DMS79 (cell line): ENCODE data around the gene RBM47.
"Not testable (repeated sequence)": the region's sequence is repeated elsewhere in the genome, so short reads cannot be mapped to it uniquely, and the experiment has no call there.

Experiments
- DNase-seq: peaks from one replicate; lab custom pipeline; 2025; lab: John Stamatoyannopoulos, UW

RBM47 gene

GRCh38 chr4:40526741-40527140, 102.9 kb downstream of the RBM47 start:
- no peak for DNase-seq

DNA sequence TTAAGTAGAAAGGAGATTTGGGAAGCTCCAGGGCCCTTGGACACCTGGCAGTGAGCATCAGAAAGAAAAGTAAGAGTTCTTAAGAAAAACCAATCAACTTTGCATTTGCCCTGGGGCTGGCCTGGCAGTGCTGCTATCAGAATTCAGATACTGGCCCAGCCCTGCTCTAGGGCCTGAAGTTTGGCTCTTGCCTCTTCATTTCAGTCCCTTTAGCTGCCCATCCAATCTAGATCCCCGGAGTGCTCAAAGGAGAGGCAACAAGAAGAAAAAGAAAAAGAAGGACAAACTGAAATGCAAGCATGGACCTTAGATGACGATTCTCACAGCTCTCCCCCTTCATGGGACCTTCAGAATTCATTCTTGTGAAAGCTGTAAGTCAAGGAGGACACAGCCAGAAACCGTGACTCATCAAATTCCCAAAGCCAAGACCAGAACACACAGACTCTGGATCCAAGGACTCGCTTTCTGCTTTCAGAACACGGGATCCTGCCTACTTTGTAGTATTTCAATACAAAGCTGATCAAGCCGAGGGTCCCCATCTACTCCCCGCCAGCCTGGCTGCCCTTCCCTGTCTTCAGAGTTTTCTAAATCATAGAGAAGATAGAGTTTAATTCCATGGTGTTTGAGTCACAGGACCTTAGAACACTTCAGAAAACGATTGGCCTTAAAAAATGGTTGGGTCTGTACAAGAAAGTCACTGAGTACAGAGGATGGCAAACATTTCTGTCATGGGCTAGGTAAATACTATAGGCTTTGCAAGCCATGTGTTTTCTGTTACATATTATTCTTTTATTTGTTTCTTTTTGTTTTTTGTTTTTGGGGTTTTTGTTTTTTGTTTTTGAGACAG, 103.7 kb downstream of the RBM47 start:
- DNase-seq: no peak

DNA sequence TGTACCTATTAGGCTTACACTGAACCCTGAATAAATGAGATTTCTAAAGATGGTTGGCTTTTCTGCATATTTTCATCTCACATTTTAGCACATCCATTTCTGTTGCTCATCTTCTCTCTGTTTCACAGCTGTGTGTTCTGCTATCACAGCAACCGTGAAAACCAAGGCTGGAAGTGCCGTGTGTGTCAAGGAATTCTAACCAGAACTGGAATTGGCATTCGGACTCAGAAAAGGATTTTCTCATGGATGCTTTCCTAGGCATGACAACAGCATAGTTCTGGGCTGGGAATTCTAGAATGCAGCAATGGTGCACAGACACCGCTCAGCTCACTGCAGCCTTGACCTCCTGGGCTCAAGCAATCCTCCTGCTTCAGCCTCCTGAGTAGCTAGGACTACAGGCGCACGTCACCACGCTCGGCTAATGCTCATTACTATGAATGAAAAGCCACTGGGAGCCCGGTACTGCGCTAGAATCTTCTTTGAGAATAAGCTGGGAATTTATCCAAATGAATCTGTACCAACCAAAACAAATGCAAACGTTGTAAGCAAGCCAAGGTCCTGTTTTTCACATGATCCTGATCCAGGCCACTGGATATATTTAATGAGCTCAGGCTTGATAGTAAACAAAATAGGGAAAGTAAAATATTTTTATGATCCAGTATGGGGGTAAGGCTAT, 105.2 kb downstream of the RBM47 start:
- DNase-seq: no peak

- no peak for DNase-seq
Observed at GRCh38 chr4:40523581-40523980, 106.1 kb downstream of the RBM47 start.

DNA sequence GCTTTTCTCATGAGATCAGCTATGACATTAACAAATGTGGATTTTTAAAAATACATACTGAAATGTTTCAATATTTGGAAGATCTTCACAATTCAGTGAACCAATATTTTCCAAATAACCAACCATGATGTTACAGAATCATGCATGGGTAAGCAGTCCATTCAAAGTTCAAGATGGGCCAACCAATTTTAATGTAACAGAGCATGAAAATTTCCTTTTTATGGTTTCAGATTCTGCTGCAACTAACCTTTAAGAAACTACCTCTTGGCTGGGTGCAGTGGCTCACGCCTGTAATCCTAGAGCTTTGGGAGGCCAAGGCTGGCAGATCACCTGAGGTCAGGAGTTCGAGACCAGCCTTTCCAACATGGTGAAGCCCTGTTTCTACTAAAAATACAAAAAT, 107.7 kb downstream of the RBM47 start:
- no peak for DNase-seq

GRCh38 chr4:40520533-40520932, 109.1 kb downstream of the RBM47 start:
- DNase-seq: no peak

DNA sequence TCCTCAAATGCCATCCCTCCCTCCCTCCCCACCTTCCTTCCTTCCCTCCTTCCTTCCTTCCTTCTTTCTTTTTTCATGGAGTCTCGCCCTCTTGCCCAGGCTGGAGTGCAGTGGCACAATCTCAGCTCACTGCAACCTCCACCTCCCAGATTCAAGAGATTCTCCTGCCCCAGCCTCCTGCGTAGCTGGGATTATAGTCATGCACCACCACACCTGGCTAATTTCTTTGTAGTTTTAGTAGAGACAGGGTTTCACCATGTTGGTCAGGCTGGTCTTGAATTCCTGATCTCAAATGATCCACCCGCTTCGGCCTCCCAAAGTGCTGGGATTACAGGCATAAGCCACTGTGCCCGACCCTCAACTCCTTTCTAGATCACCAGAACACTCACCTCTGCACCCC, 112.6 kb downstream of the RBM47 start:
- not testable (repeated sequence) for DNase-seq

GRCh38 chr4:40516651-40517050, 113.0 kb downstream of the RBM47 start:
- DNase-seq: no peak

DNA sequence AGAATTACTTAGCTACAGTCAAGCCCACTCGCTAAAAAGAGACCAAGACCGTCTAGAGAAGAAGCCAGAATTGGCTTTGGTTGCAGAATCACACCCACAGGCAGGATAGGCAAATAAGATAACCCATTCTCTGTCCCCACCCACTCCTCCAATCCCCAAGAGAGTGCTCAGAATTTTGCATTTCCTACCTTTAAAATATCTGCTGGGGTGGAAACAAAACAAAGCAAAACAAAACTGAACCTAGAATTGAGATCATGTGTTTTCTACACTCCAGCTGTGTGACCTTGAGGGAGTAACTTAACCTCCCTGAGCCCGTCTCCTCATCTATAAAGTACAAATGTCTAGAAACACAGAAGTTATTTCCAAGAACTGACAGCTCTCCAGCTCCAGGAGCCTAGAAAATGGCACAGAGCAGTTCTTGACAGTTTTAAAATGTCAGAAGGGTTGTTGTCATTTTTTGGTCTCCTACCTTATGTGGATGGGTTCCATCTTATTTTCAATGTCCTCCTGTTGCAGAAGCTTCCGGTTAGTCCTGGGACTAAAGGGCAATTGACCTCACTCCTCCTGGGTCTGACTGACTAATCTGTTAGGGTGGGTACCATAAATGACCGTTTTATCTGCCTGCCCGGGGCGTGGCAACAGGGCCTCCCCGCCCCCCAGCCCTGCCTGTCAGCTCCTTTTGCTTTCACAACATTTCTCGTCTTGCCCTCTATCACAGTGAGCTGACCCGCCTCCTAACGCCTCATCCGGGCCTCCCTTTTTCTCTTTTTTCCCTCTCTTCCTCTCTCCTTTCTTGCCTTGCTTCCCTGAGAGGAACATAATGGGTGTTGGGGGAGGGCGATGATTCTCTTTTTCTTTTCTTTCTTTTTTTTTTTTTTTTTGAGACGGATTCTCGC, 114.0 kb downstream of the RBM47 start:
- no peak for DNase-seq

DNA sequence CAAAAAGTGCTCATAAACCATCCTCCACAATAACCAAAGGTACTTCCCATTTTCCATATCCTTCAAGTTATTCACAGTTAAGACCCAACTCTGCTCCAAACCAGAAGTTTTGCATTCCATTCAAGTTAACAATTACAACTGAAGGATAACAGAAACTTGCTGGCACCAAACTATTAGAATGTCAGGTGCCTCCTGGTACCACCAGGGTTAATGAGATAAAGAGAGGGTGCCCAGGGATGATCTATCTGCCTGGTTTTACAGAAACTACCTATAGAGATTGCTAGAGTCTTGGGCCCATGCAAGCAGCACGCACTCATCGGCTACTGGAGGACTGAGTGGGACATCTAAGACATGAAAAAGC, 114.6 kb downstream of the RBM47 start:
- no peak for DNase-seq

GRCh38 chr4:40514497-40514951, 115.1 kb downstream of the RBM47 start:
- DNase-seq: peak; percentile 66

- no peak for DNase-seq
Observed at GRCh38 chr4:40511036-40511614, 118.5 kb downstream of the RBM47 start.

- no peak for DNase-seq
Observed at GRCh38 chr4:40507977-40508376, 121.7 kb downstream of the RBM47 start.

GRCh38 chr4:40506492-40506891, 123.2 kb downstream of the RBM47 start:
- DNase-seq: no peak

- no peak for DNase-seq
Observed at GRCh38 chr4:40506066-40506465, 123.6 kb downstream of the RBM47 start.

DNA sequence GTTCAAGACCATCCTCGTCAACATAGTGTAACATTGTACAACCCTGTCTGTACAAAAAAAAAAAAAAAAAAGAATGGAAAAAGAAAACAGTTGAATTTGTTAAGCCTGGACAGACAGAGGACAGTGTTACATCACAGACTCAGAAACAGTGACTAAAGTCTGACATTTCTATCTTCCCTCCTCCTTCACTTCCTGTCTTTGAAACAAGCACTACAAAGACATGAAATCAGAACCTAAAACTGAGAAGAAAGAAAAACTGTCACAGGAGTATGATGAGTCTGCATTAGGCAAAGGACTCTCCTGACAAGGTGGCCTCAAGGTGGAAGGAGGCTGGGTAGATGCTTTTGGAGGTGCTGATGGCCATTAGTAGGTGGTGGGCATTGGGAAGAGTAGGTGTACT, 126.7 kb downstream of the RBM47 start:
- no peak for DNase-seq

DNA sequence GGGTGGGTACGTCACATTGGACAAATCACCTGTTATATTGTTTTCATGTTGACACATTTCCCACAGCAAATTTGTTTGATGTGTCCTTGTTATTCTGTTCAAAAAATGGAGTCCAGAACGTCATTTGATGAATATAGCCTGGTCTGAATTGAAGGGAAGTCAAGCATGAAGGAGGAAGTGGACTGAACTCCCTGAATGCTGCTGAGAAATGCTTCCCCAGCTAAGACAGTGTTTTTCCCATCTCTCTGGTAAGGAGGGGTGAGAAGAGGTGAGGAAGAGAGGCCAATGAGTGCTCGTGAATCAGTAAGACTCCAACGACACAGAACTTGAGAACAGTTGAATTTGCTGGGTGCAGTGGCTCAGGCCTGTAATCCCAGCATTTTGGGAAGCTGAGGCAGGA, 127.4 kb downstream of the RBM47 start:
- DNase-seq: no peak

- DNase-seq: no peak
Observed at GRCh38 chr4:40500781-40501180, 128.9 kb downstream of the RBM47 start.

- no peak for DNase-seq
Observed at GRCh38 chr4:40493160-40493559, 136.5 kb downstream of the RBM47 start.

DNA sequence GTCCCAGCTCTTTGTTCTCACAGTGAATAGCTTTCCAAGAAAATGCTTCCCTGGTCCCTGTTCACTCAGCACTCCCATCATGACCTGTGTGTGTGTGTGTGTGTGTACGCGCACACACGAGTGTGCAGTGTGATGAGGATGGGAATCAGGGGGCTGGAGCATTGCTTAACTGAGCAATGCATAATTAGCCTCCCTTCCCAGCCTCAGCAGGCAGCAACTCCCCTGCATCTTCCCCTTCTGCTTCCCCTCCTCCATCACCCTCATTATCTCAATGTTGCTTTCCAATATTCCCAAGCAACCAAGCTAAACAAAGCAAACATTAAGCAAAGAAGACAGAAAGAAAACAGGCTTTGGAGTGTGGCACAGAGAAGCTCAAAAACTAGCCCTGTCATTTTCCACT, 137.0 kb downstream of the RBM47 start:
- DNase-seq: no peak

- DNase-seq: no peak
Observed at GRCh38 chr4:40490481-40490880, 139.2 kb downstream of the RBM47 start.

GRCh38 chr4:40489961-40490360, 139.7 kb downstream of the RBM47 start:
- no peak for DNase-seq
